H1 (cell line): ENCODE results near the gene PAAF1. TPM values are rescaled to one million over a fixed set of nuclear protein-coding genes. Genes with fewer than 3 reads are reported as not detected.

Experiments used
- CTCF ChIA-PET: fragments of 300-600 bp; sonication (Branson Sonifier 250); formaldehyde crosslinking; loops from one replicate; lab custom pipeline; 2021; ENCODE audit not compliant: partially characterized antibody; lab: Charles Lee
- POLR2A ChIA-PET: fragments of 300-600 bp; sonication (Branson Sonifier 250); formaldehyde crosslinking; loops from one replicate; lab custom pipeline; 2021; ENCODE audit warnings: inconsistent platforms; ENCODE audit not compliant: partially characterized antibody; lab: Charles Lee
- DNase-seq, 2 experiments: peaks; one replicate each; pipeline versions ENCODE4 v3.0.0 to v3.0.0-alpha.2; 2010 to 2022; ENCODE audit warnings: low spot score in 2 of 2, low read depth in 1 of 2, mixed read lengths in 1 of 2
- FAIRE-seq: peaks from 2 replicates; lab custom pipeline; 2011; peaks lifted over from hg19 to GRCh38; lab: Jason Lieb, UNC
- H2AFZ ChIP-seq: 2 replicates; pipeline ENCODE4 v1.8.1; 2012; ENCODE audit warnings: low read length, inconsistent platforms
- H2AK5ac ChIP-seq: 2 replicates; pipeline ENCODE4 v1.6.1; 2013; ENCODE audit warnings: low read depth, low read length
- H2BK120ac ChIP-seq: replicated peaks from 2 replicates; pipeline ENCODE3; 2013; ENCODE audit warnings: low read depth, low read length, inconsistent platforms
- H2BK12ac ChIP-seq: 2 replicates; pipeline ENCODE4 v1.6.1; 2013; ENCODE audit warnings: low read depth, low read length
- H2BK15ac ChIP-seq: 2 replicates; pipeline ENCODE4 v1.6.1; 2013; ENCODE audit warnings: low read length
- H2BK20ac ChIP-seq: 2 replicates; pipeline ENCODE4 v1.6.1; 2013; ENCODE audit warnings: low read length
- H2BK5ac ChIP-seq: 2 replicates; pipeline ENCODE4 v1.6.1; 2013; ENCODE audit warnings: low read depth, low read length
- H3K14ac ChIP-seq: 2 replicates; pipeline ENCODE4 v1.6.1; 2013; ENCODE audit warnings: inconsistent platforms; ENCODE audit not compliant: insufficient read length
- H3K18ac ChIP-seq: 2 replicates; pipeline ENCODE4 v1.6.1; 2013; ENCODE audit warnings: low read length; ENCODE audit errors: extremely low read depth
- H3K23ac ChIP-seq: 2 replicates; pipeline ENCODE4 v1.6.1; 2013; ENCODE audit warnings: inconsistent platforms; ENCODE audit not compliant: insufficient read length
- H3K23me2 ChIP-seq: 2 replicates; pipeline ENCODE4 v1.6.1; 2013; ENCODE audit warnings: low read depth, low read length
- H3K27ac ChIP-seq: 2 replicates; pipeline ENCODE4 v1.6.1; 2011; ENCODE audit warnings: low read depth, low read length, inconsistent platforms
- H3K27me3 ChIP-seq, 4 experiments: replicated peaks in 1 of 4; 1 replicate in 1 of 4; 2 replicates in 3 of 4; pipeline versions ENCODE4 v1.6.1 to v1.8.1; 2011 to 2013; ENCODE audit warnings: low read length in 3 of 4, mild to moderate bottlenecking in 3 of 4, inconsistent platforms in 2 of 4, mixed read lengths in 2 of 4, moderate library complexity in 1 of 4; ENCODE audit not compliant: control insufficient read depth in 3 of 4, insufficient read depth in 3 of 4; ENCODE audit errors: extremely low read depth in 1 of 4
- H3K36me3 ChIP-seq, 4 experiments: 2 replicates each; pipeline versions ENCODE4 v1.6.1 to v1.8.1; 2011 to 2013; ENCODE audit warnings: mild to moderate bottlenecking in 4 of 4, low read length in 3 of 4, moderate library complexity in 2 of 4, control low read depth in 1 of 4, inconsistent platforms in 1 of 4; ENCODE audit not compliant: insufficient read depth in 4 of 4, control insufficient read depth in 2 of 4
- H3K4ac ChIP-seq: replicated peaks from 2 replicates; pipeline ENCODE3; 2013; ENCODE audit warnings: low read length, low read depth, mixed read lengths, inconsistent platforms; ENCODE audit not compliant: insufficient read length
- H3K4me1 ChIP-seq, 4 experiments: replicated peaks in 1 of 4; 1 replicate in 1 of 4; 2 replicates in 3 of 4; pipeline versions ENCODE4 v1.6.1 to v1.8.1; 2011 to 2013; ENCODE audit warnings: low read length in 3 of 4, inconsistent platforms in 2 of 4, mixed read lengths in 1 of 4; ENCODE audit not compliant: insufficient read depth in 4 of 4, control insufficient read depth in 3 of 4
- H3K4me2 ChIP-seq, 2 experiments: 2 replicates each; pipeline versions ENCODE4 v1.6.1 to v1.8.1; 2011 to 2013; ENCODE audit warnings: low read depth in 2 of 2, low read length in 2 of 2, control low read depth in 1 of 2, inconsistent platforms in 1 of 2, mild to moderate bottlenecking in 1 of 2; ENCODE audit not compliant: insufficient read depth in 1 of 2
- H3K4me3 ChIP-seq, 4 experiments: fragments of 200-600, 300-600 bp in 1 of 4; sonication (generic), shearing (Covaris generic), sonication (Bioruptor Twin) in 1 of 4; 2 replicates each; pipeline versions ENCODE4 v1.5.1 to v1.8.1; 2011 to 2016; ENCODE audit warnings: low read length in 4 of 4, low read depth in 3 of 4, control low read depth in 2 of 4, inconsistent platforms in 2 of 4, mild to moderate bottlenecking in 2 of 4, mixed read lengths in 1 of 4, moderate library complexity in 1 of 4; ENCODE audit not compliant: insufficient read depth in 2 of 4; ENCODE audit errors: extremely low read depth in 1 of 4
- H3K56ac ChIP-seq: replicated peaks from 2 replicates; pipeline ENCODE3; 2013; ENCODE audit warnings: low read depth, mild to moderate bottlenecking, mixed read lengths, low read length, inconsistent platforms; ENCODE audit not compliant: insufficient read length
- H3K79me1 ChIP-seq: 2 replicates; pipeline ENCODE4 v1.6.1; 2013; ENCODE audit warnings: low read depth, low read length, control low read depth
- H3K79me2 ChIP-seq, 2 experiments: 2 replicates each; pipeline versions ENCODE4 v1.6.1 to v1.8.1; 2012 to 2013; ENCODE audit warnings: low read length in 2 of 2, mild to moderate bottlenecking in 2 of 2, inconsistent platforms in 1 of 2; ENCODE audit not compliant: insufficient read depth in 2 of 2, control insufficient read depth in 1 of 2
- H3K9ac ChIP-seq, 4 experiments: replicated peaks in 1 of 4; 1 replicate in 1 of 4; 2 replicates in 3 of 4; pipeline versions ENCODE4 v1.6.1 to v1.8.1; 2011 to 2013; ENCODE audit warnings: low read depth in 3 of 4, low read length in 3 of 4, control low read depth in 2 of 4, mild to moderate bottlenecking in 2 of 4, moderate library complexity in 2 of 4, inconsistent platforms in 1 of 4; ENCODE audit errors: extremely low read depth in 1 of 4
- H3K9me3 ChIP-seq, 2 experiments: 2 replicates each; pipeline versions ENCODE4 v1.6.1 to v1.8.1; 2012 to 2013; ENCODE audit warnings: mild to moderate bottlenecking in 2 of 2, moderate library complexity in 2 of 2, control low read depth in 1 of 2, inconsistent platforms in 1 of 2, low read depth in 1 of 2, low read length in 1 of 2, mixed read lengths in 1 of 2; ENCODE audit not compliant: insufficient read depth in 2 of 2
- H4K20me1 ChIP-seq, 2 experiments: replicated peaks in 1 of 2; 2 replicates each; pipeline versions ENCODE3 to v1.8.1; 2011 to 2013; ENCODE audit warnings: inconsistent platforms in 2 of 2, low read length in 2 of 2, mild to moderate bottlenecking in 1 of 2; ENCODE audit not compliant: insufficient read depth in 2 of 2, control insufficient read depth in 1 of 2
- H4K5ac ChIP-seq: 2 replicates; pipeline ENCODE4 v1.6.1; 2013; ENCODE audit warnings: low read length, low read depth, mixed read lengths, inconsistent platforms; ENCODE audit not compliant: insufficient read length
- H4K8ac ChIP-seq: 2 replicates; pipeline ENCODE4 v1.8.0; 2013; ENCODE audit warnings: mild to moderate bottlenecking, moderate library complexity, low read length, inconsistent platforms; ENCODE audit not compliant: insufficient read depth; ENCODE audit errors: extremely low read depth
- H4K91ac ChIP-seq: replicated peaks from 2 replicates; pipeline ENCODE3; 2013; ENCODE audit warnings: low read length, mixed read lengths, inconsistent platforms; ENCODE audit not compliant: insufficient read length
- ATF2 ChIP-seq: IDR thresholded peaks from 2 replicates; pipeline ENCODE4 v1.6.1; 2012; ENCODE audit warnings: low read length, inconsistent platforms
- ATF3 ChIP-seq: IDR thresholded peaks from 2 replicates; pipeline ENCODE4 v1.6.1; 2011; ENCODE audit warnings: low read depth, mild to moderate bottlenecking, low read length; ENCODE audit not compliant: insufficient read depth
- BCL11A ChIP-seq, 2 experiments: IDR thresholded peaks; one replicate each; pipeline ENCODE4 v1.6.1; 2011; ENCODE audit warnings: low read depth in 2 of 2, low read length in 2 of 2, mild to moderate bottlenecking in 2 of 2
- CBX8 ChIP-seq: fragments of 300-800, 300-1000 bp; sonication (generic); IDR thresholded peaks from 2 replicates; pipeline ENCODE4 v1.7.1; 2016; ENCODE audit warnings: low read depth, low read length, borderline replicate concordance
- CREB1 ChIP-seq: IDR thresholded peaks from 2 replicates; pipeline ENCODE4 v1.6.1; 2012; ENCODE audit warnings: inconsistent platforms
- CTBP2 ChIP-seq: IDR thresholded peaks from 2 replicates; pipeline ENCODE4 v1.7.0; 2011; ENCODE audit warnings: borderline replicate concordance, mild to moderate bottlenecking, moderate library complexity, mixed read lengths, low read length; ENCODE audit not compliant: insufficient read depth, insufficient read length
- GABPA ChIP-seq: IDR thresholded peaks from 2 replicates; pipeline ENCODE4 v1.6.1; 2011; ENCODE audit warnings: mild to moderate bottlenecking, low read length, moderate library complexity, borderline replicate concordance; ENCODE audit not compliant: insufficient read depth
- GTF2F1 ChIP-seq: IDR thresholded peaks from 2 replicates; pipeline ENCODE4 v1.6.1; 2012; ENCODE audit warnings: low read depth, low read length, improper control_type of control experiment, borderline replicate concordance
- RFX5 ChIP-seq: IDR thresholded peaks from 2 replicates; pipeline ENCODE4 v1.6.1; 2011; ENCODE audit warnings: low read depth, low read length, improper control_type of control experiment, borderline replicate concordance
- RXRA ChIP-seq: IDR thresholded peaks from 2 replicates; pipeline ENCODE4 v1.6.1; 2011; ENCODE audit warnings: low read depth, mild to moderate bottlenecking, low read length, moderate library complexity; ENCODE audit not compliant: insufficient read depth
- SAP30 ChIP-seq: fragments of 300-600 bp; sonication (generic); IDR thresholded peaks from 2 replicates; pipeline ENCODE4 v1.7.1; 2012; ENCODE audit warnings: low read length, moderate library complexity, mild to moderate bottlenecking, inconsistent platforms; ENCODE audit not compliant: insufficient read depth, insufficient replicate concordance
- WGBS, 2 experiments: shearing (Covaris generic) in 1 of 2; methylation state at CpG; one replicate each; pipeline versions ENCODE4 v1.1.6 to v1.1.7; 2013 to 2015; ENCODE audit warnings: low lambda C conversion rate in 2 of 2, mixed read lengths in 2 of 2, inconsistent platforms in 1 of 2, low coverage in 1 of 2, missing lambda C conversion rate in 1 of 2; ENCODE audit not compliant: insufficient replicate concordance in 2 of 2, insufficient coverage in 1 of 2, insufficient read length in 1 of 2; ENCODE audit errors: extremely low coverage in 1 of 2, missing lambda C conversion rate in 1 of 2; 5-methylcytosine and 5-hydroxymethylcytosine counted together
- polyA plus RNA-seq, 7 experiments: library from polyadenylated mRNA; depleted of rRNA in 3 of 7; stranded (reverse) in 5 of 7; unstranded in 2 of 7; fragments of >200 nt in 5 of 7; fragments of 200-250 nt in 2 of 7; gene quantifications; 1 replicate in 5 of 7; 2 replicates in 1 of 7; 4 replicates in 1 of 7; pipeline versions ENCODE4 v1.2.1 to v1.2.3, GENCODE V29; 2011 to 2013; ENCODE audit warnings: missing spikeins in 2 of 7, mixed read lengths in 2 of 7
- total RNA-seq: library from RNA; stranded (reverse); fragmentation: NEBNext Ultra II Directional; extraction: Animal tissue kit (Norgen Biotek cat#: 25700); gene quantifications from 2 replicates; pipeline ENCODE4 v1.2.1, GENCODE V29; 2021

The PAAF1 gene
- total and polyA plus RNA-seq, 2 of the 8 experiments (the other 6 are each of a cell fraction or from before 2014, with no cell fraction given), result 24.4 to 28.8 TPM

GRCh38 chr11:73889019-73889418 is 12.2 kb downstream of the PAAF1 start:
- Histone ChIP-seq H3K79me1 (no peaks in the 10 kb centered on the region), H4K8ac (no peak overlapping the region), H2AFZ (no peak overlapping the region), H3K18ac (no peak overlapping the region), H3K23me2 (no peaks in the 10 kb centered on the region), H3K4ac (no peak overlapping the region), H3K9me3 (no peaks in the 10 kb centered on the region), H3K56ac (no peak overlapping the region), H3K4me2 (no peak overlapping the region), H3K79me2 (no peaks in the 10 kb centered on the region), H2BK12ac (no peak overlapping the region), H3K9ac (no peak overlapping the region), H4K5ac (no peak overlapping the region), H4K91ac (no peak overlapping the region), H3K4me3 (no peak overlapping the region), H3K4me1 (no peaks in the 10 kb centered on the region), H2BK5ac (no peak overlapping the region), H4K20me1 (no peaks in the 10 kb centered on the region), H2BK20ac (no peak overlapping the region), H3K23ac (no peak overlapping the region), H3K27ac (no peak overlapping the region), H3K36me3 (peaks cover 0 to 22% (median 0%) of the 10 kb centered on the region in 4 experiments; a peak in 2 of 8 replicates), H2BK15ac (no peak overlapping the region), H3K27me3 (no peaks in the 10 kb centered on the region), H3K14ac (no peak overlapping the region), H2BK120ac (no peak overlapping the region), H2AK5ac (no peak overlapping the region)
- FAIRE-seq, result no peak
- no peak for DNase-seq
- 63% methylated on average over 1 of the region's 1 CpG; no CpG with 5 or more reads in 1 of the 2 experiments for WGBS, 2 experiments
- CTCF ChIA-PET, result interaction anchor here (1.4 kb wide), 1 partner anchor 18 kb away, joined by 4 read pairs; no protein-coding TSS in a partner anchor
- POLR2A ChIA-PET, result interaction anchor here (1.1 kb wide), 1 partner anchor 20 kb away, joined by 4 read pairs; no protein-coding TSS in a partner anchor
- TF ChIP-seq ATF2 (no peak), RXRA (no peak), BCL11A (IDR thresholded peaks at IDR 0.05; ENCODE audit: low read depth in 2 of 2, low read length in 2 of 2) (no peak), CTBP2 (no peak), RFX5 (no peak), CBX8 (no peak), GABPA (no peak), SAP30 (no peak), ATF3 (no peak), GTF2F1 (no peak), CREB1 (no peak)
